ENCODE measurements around the gene DKK3. TPM values are rescaled to one million over a fixed set of nuclear protein-coding genes. Genes with fewer than 3 reads are reported as not detected.

Gene DKK3
- total RNA-seq, 4 donors from 2014 or later: 4.1 to 31.7 (median 7.2) TPM

GRCh38 chr11:12046636-12047236 is 38.3 kb upstream of the DKK3 start:
- H3K27ac ChIP-seq: peak overlapping the region in 3 of 4 donors; percentile 8 to 57 (median 44)
- ATAC-seq (no peak), DNase-seq (no peak)
- H3K27me3 ChIP-seq: no peaks in the 10 kb centered on the region
- H3K36me3 ChIP-seq: no peaks in the 10 kb centered on the region
- H3K4me3 ChIP-seq: no peak overlapping the region
- peaks cover 11 to 22% of the 10 kb centered on the region in 2 donors for H3K4me1 ChIP-seq
- no peak for TF ChIP-seq CTCF (IDR thresholded peaks at IDR 0.05 in 4 of 5, conservative IDR thresholded peaks at IDR 0.05 in 1 of 5)
- TF ChIP-seq POLR2A (IDR thresholded peaks at IDR 0.05): no peak
- in situ Hi-C loops (cut with MboI; ENCODE audit: low sequenced_read_pairs in 4 of 4) (loop anchor here (5.0 to 25.0 kb wide), 6 partner anchors 109 to 1009 kb away; no protein-coding TSS in a partner anchor), intact Hi-C loops (cut with DNase I; ENCODE audit: low total_unique reads) (loop anchor here (1.0 to 2.0 kb wide), 4 partner anchors 56 to 236 kb away; no protein-coding TSS in a partner anchor)
- no peaks in the 10 kb centered on the region for H3K9me3 ChIP-seq

DNA sequence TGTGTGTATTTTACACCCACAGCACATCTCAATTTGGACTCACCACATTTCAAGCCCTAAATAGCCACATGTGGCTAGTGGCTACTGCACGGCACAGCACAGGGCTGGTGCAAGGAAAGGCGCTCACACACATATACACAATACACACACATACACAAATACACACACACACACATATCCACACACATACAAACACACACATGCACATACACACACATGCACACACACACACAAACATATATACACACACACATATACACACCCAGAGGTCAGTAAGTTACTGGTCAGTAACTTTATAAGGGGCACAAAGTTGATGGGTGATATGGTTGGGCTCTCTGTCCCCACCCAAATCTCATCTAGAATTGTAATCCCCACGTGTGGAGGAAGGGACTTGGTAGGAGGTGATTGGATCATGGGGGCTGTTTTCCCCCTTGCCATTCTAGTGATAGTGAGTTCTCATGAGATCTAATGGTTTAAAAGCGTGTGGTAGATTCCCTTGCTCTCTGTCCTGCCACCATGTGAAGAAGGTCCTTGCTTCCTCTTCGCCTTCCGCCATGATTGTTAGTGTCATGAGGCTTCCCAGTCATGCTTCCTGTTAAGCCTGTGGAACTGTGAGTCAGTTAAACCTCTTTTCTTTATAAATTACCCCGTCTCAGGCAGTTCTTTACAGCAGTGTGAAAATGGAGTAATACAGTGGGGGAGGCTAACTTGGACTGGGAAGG is 37.6 kb upstream of the DKK3 start:
- peaks cover 11 to 21% of the 10 kb centered on the region in 2 donors for H3K4me1 ChIP-seq
- in situ Hi-C loops (cut with MboI; ENCODE audit: low sequenced_read_pairs in 4 of 4) (loop anchor here (5.0 to 25.0 kb wide), 6 partner anchors 109 to 1009 kb away; no protein-coding TSS in a partner anchor), intact Hi-C loops (cut with DNase I; ENCODE audit: low total_unique reads) (loop anchor here (2.0 kb wide), 1 partner anchor 57 kb away; no protein-coding TSS in a partner anchor)
- no peaks in the 10 kb centered on the region for H3K9me3 ChIP-seq
- H3K4me3 ChIP-seq: no peak overlapping the region
- DNase-seq (no peak), ATAC-seq (no peak)
- H3K27me3 ChIP-seq: no peaks in the 10 kb centered on the region
- TF ChIP-seq POLR2A (IDR thresholded peaks at IDR 0.05) (no peak), CTCF (IDR thresholded peaks at IDR 0.05 in 4 of 5, conservative IDR thresholded peaks at IDR 0.05 in 1 of 5) (no peak)
- H3K27ac ChIP-seq: no peak overlapping the region
- H3K36me3 ChIP-seq: no peaks in the 10 kb centered on the region

- H3K27ac ChIP-seq: peak overlapping the region; percentile 57 to 74 (median 68)
- no peak for DNase-seq
- in situ Hi-C loops (cut with MboI; ENCODE audit: low sequenced_read_pairs in 4 of 4) (loop anchor here (5.0 to 25.0 kb wide), 6 partner anchors 107 to 1007 kb away; no protein-coding TSS in a partner anchor), intact Hi-C loops (cut with DNase I; ENCODE audit: low total_unique reads) (loop anchor here (1.0 to 5.0 kb wide), 3 partner anchors 77 to 245 kb away; no protein-coding TSS in a partner anchor)
- no peak for ATAC-seq
- H3K9me3 ChIP-seq: no peaks in the 10 kb centered on the region
- H3K27me3 ChIP-seq: no peaks in the 10 kb centered on the region
- peaks cover 11% of the 10 kb centered on the region in 2 donors for H3K4me1 ChIP-seq
- no peaks in the 10 kb centered on the region for H3K36me3 ChIP-seq
- no peak for TF ChIP-seq CTCF (IDR thresholded peaks at IDR 0.05 in 4 of 5, conservative IDR thresholded peaks at IDR 0.05 in 1 of 5)
- no peak for TF ChIP-seq POLR2A (IDR thresholded peaks at IDR 0.05)
- no peak overlapping the region for H3K4me3 ChIP-seq
These were observed 36.4 kb upstream of the DKK3 start for GRCh38 chr11:12044799-12045198.

GRCh38 chr11:12043959-12044791 is 35.7 kb upstream of the DKK3 start:
- Histone ChIP-seq H3K27me3 (no peaks in the 10 kb centered on the region), H3K36me3 (no peaks in the 10 kb centered on the region), H3K27ac (peak overlapping the region; percentile 58 to 74 (median 68)), H3K9me3 (no peaks in the 10 kb centered on the region), H3K4me3 (peak overlapping the region in 2 of 4 donors; percentile 12 to 15), H3K4me1 (peaks cover 11% of the 10 kb centered on the region in 2 donors)
- peak in 1 of 2 donors; percentile 9 for TF ChIP-seq POLR2A (IDR thresholded peaks at IDR 0.05)
- TF ChIP-seq CTCF (IDR thresholded peaks at IDR 0.05 in 4 of 5, conservative IDR thresholded peaks at IDR 0.05 in 1 of 5): peak; percentile 90 to 95 (median 92)
- in situ Hi-C loops (cut with MboI; ENCODE audit: low sequenced_read_pairs in 4 of 4) (loop anchor here in 3 of 4 donors (10.0 to 25.0 kb wide), 4 partner anchors 107 to 1007 kb away; no protein-coding TSS in a partner anchor), intact Hi-C loops (cut with DNase I; ENCODE audit: low total_unique reads) (loop anchor here (1.0 to 5.0 kb wide), 3 partner anchors 77 to 245 kb away; no protein-coding TSS in a partner anchor)
- ATAC-seq (peak; percentile 80), DNase-seq (peak; percentile 77 to 95)
